Hippocampal formation (tissue), 2 donors: ENCODE measurements around the gene COQ5.
"Not testable (repeated sequence)": the region's sequence is repeated elsewhere in the genome, so short reads cannot be mapped to it uniquely, and the experiment has no call there.

ENCODE experiments used
- DNase-seq, 2 donors: peaks; one replicate each; lab custom pipeline; 2025; lab: John Stamatoyannopoulos, UW

COQ5 gene, protein sequence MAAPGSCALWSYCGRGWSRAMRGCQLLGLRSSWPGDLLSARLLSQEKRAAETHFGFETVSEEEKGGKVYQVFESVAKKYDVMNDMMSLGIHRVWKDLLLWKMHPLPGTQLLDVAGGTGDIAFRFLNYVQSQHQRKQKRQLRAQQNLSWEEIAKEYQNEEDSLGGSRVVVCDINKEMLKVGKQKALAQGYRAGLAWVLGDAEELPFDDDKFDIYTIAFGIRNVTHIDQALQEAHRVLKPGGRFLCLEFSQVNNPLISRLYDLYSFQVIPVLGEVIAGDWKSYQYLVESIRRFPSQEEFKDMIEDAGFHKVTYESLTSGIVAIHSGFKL

DNA sequence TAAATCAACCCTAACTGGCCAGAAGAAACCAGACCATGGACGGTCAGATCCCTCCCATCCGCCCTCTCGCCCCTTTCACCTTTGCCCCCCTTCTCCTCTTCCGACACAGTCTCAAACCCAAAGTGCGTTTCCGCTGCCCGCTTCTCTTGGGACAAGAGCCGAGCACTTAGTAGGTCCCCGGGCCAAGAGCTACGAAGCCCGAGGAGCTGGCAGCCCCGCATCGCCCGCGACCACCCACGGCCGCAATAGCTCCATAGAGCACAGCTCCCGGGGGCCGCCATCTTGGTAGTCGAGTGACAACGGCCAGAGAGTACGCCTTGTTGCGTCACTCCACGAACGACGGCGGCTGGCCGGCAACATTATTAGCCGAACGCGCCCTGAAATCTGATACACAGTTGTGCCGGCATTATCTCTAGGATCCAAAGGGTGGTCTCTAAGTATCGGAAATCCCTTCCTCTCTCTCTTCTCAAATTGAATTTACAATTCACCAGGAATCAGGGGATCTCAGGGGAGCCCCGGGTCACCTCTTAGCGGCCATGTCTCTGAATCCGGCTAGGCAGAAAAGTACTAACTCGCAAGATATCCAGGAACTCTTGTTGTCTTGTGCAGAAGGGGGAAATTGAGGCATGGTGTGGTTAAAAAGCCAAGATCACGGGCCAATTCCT, at the start of gene COQ5:
Gene COQ5 (minus strand): TSS at position 298 of the 665 bp plus-strand sequence. CDS start 17 bp downstream, at position 281.
- peak; percentile 82 to 88 for DNase-seq

DNA sequence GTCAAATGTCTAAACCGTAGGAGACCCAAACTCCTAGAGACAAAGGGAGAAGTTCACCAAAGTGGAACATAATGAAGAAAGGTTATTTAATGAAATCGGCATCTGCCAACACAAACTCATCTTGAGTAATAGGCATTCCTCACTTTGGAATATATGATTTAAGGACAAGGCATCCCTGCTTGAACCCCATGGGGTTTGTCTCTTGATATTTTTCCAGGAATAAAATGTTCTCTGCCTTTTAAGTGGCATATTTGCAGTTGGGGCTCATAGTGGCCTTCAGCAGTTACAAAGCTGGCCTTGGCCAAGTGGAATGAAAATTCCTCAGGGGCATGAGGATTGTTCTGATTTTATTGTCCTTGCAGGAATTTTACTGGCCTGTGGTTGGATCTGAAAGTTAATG, 45.1 kb upstream of the COQ5 start:
- DNase-seq, result no peak

DNA sequence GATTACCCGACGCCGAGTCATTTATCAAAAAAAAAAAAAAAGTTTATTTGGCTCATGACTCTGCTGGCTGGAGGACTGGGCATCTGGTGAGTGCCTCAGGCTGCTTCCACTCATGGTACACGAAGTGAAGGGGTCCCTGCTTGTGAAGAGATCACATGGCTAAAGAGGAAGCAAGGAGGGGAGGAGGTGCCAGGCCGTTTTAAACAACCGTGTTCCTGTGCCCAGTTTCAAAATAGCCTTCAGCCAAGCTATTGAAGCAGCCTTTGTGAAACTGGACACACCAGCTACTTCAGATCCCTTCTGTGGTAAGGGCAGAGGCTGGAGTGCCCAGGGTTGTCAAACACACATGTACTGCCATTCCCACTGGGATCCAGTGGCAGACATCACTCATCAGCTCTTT, 44.6 kb upstream of the COQ5 start:
- DNase-seq, result no peak

DNA sequence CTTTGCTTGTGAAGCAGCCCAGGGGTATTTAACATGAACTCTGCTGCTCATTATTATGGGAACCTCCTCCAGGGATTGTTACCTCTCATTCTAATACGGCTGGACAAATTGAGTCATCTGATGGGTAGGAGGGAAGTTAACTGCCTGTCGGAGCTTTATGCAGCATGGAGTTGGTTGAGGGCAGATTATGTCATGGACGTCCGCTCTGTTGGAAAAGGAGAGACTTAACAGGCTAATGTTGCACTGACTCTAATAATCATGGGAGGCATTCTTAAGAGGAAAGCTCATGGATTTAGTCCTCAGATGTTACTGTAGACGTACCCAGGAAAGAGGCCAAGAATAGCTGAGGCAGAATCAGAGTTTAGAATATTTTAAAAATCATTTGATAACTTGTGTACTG, 42.3 kb upstream of the COQ5 start:
- no peak for DNase-seq

DNA sequence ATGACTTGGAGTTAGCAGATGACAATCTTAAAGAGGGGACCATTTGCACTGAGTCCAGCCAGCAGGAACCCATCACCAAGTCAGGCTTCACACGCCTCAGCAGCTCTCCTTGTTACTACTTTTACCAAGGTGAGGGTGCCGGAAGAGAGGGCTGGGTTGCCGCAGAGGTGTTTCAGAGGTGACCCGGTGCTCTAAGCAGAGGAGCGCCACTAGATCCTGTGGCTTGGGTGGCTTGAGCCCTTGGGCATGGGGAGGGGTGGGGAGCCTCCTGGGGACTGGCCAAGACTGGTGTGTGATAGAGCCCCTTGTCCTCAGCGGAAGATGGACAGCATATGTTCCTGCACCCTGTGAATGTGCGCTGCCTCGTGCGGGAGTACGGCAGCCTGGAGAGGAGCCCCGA, 34.5 kb upstream of the COQ5 start:
- no peak for DNase-seq

DNA sequence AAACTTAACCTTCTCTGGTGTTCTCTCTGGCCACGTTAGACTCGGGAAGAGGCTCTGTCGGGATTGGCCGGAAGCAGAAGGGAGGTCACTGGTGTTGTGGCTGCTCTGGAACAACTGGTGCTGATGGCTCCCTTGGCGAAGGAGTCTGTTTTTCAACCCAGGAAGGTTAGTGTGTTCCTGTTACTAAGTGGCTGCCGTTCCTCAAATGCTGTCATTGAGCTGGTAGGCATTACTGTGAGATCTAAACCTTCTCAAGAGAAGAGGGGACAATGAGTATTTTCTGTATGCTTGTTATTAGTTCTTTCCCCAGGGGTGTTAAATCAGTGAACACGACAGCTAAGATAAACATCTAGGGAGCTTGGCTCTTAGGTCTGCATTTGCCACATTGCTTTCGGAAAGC, 33.9 kb upstream of the COQ5 start:
- no peak for DNase-seq

DNA sequence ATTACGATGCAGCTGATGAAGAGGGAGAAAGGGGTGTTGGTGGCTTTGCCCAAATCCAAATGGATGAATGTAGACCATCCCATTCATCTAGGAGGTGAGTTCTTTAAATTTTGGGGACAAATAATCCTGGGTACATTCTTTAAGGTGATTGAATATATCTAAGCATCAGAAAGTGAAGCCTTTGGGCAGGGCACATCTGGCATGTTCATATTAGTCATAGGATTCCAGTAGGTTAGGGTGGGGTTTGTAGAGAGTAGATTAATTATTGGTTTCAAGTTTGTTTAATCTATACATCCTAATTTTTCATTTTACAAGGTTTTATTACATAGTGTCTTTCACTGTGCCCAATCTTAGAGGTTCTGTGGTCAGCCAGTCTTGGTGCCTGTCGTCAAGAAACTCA, 28.6 kb upstream of the COQ5 start:
- DNase-seq, result no peak

DNA sequence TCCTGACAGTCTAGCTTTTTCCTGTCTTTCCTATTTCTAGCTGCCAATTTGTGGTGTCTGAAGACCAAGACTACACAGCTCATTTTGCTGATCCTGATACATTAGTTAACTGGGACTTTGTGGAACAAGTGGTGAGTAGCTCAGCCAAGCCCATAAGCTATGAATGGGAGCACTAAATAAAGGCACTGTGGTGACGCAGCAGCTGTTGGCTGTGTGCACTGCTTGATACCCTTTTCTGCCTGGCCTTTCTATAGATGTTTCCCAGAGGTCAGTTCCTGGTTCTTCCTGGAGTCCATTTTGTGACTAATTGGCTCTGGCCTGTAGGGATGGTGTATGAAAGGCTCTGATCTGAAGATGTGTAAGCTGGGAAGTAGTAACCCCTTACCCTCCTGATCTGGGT, 25.7 kb upstream of the COQ5 start:
- DNase-seq, result no peak

DNA sequence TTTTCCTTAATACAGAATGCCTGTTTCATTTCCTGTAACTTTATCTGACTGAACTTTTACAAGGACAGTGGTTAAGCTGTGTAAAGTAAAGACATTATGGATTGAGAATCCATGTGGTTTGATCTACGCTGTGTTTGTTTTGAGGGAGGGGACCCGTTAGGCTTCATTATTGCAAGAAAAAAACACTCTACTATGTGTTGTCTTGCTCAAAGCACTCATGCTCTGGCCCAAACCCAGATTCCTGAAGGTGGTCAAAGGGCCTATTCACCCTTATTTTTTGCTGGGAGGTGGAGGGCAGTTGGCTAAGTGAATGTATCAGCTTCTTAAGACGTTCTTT, 17.1 kb upstream of the COQ5 start:
- no peak for DNase-seq

DNA sequence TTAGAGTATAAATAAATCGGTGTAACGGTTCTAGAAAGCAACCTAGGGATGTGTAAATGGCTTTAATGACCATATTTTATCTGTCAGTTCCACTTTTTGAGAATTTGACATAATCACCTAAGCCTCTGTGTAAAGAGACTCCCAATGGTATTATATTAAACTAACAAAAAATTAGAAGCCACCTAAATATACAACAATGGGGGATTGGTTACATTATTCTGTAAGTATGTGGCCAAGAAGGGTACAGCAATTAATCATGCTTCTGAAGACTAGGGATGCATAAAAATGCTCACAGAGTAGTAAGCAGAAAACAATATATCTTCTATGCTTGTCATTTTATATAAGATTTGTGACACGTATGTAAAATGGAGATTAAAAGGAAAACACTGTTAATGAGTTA, 15.7 kb upstream of the COQ5 start:
- DNase-seq, result no peak

DNA sequence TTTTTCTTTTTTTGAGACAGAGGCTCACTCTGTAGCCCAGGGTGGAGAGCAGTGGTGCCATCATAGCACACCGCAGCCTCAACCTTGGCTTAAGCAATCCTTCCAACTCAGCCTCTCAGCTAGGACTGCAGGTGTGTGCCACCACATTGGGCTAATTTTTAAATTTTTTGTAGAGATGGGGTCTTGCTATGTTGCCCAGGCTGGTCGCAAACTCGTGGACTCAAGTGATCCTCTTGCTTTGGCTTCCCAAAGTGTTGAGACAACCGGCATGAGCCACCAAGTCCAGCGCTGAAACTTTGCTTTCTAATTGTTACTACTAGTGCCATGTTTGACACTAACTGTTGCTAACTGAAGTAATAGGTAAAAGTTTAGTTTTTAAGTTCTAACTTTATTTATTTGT, 13.2 kb upstream of the COQ5 start:
- no peak for DNase-seq

DNA sequence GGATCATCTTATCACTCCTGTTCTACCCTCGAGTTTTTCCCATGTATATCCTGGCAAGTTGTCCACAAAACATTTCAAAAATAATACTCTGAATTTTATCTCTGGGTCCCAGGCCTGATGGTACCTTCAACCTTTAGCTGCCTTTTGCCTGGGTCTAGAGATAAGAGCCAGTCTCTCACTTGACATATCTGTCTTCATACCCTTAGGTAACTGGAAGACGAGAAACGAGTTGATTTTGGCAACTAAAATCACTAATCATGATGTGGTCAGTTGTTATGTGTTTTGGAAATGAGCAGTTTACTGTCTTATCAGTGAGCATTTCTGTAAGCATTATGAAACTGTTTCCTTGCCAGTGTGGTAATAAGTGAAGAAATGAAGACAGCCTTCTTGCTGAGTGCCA, 11.5 kb upstream of the COQ5 start:
- no peak for DNase-seq

DNA sequence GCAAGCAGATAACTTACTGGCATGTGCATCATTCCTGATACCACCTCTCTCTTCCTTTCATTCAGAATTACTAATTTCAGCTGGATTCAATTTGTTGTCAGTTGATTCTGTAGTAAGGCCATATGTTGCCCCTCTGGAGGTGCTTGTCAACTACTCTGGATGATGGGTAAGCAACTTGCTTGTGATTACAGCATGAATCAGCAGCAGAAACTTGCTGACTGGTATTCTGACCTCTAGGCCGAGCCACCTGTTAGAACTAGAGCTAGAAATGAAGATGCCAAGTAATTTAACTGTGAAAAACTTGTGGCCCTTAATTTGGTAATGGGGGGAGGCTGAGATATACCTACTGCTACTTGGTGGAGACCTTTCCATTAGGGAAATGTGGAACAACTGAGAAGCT, 10.3 kb upstream of the COQ5 start:
- DNase-seq, result no peak

DNA sequence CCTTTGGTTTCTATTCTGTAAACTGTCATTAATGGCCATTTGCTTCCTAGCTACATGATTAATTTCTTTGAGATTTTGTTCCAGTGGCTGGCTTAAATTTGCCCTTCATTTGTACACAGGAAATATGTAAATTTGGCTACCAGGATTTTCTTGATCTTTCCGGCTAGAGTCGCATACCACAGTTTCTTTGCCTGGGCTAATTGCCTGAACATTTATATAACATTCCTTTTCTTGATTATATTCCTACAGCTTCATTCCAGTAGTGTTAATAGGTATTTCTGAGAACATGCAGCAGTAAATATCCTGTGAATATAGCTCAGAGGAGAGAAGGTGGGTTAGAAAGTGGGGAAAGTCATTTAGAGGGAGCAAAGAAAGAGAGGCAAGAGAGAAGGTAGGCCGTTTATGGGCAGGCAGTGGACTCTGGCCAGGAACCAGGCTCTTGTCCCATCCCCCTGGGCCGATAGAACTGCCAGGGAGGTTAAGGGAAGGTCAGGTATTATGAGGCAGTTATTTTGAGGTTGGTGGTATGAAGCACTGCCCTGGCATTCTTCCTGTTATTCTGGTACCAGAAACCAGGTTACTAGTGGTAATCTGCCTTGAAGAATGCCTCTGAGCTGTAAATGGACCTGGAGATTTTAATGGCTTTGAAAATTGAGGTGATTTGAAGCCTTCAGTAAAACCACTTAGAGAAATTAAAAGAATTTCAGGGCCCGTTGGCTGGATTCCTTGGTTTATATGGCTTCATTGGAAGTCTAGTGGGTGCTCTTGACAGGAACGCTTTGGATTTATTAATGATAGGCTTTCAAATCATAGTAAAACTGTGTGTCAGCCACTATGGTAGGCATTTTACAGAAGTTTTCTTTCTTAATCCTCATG, 9.6 kb upstream of the COQ5 start:
- DNase-seq, result no peak

DNA sequence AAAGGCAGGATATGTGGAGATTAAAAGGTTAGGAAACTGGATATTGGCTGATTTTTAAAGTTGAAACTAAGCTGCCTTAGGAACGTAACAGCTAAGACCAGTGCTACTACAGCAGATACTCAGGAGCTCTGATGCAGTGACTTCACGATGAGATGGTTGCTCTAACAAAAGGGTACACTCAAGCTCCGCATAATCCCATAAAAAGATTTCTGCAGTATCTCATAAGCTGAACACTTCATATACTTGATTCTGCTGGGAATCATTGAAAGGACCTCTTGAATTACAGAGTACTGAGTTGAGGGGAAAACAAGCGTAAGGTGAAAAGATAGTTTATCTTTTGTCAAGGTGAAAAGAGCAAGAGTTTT, 8.9 kb upstream of the COQ5 start:
- no peak for DNase-seq

DNA sequence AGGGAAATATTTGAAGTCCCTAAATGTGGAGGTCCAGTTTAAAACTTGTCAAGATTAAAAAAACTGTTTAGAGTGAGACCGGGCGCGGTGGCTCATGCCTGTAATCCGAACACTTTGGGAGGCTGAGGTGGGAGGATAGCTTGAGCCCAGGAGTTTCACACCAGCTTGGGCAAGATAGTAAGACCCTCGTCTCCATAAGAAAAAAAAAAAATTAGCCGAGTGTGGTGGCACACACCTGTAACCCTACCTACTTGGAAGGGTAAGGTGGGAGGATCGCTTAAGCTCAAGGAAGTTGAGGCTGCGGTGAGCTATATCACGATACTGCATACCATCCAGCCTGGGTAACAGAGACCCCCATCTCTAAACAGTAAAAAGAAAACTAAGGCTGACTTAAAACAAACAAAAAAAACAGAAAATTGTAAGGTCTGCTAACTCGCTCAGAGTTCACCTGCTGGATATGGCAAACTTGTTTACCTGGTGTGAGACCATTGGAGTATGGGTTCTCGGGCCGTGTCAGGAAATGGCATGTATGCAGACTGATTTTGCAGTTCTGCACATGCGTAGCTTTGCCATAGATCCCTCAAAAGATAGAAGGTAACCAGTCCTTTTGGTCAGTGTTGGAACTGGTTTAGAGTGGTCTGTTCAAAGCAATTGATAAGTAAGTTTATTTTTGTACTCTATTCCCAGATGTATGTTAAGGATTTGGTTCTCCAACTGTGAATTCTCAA, 7.3 kb upstream of the COQ5 start:
- no peak for DNase-seq

DNA sequence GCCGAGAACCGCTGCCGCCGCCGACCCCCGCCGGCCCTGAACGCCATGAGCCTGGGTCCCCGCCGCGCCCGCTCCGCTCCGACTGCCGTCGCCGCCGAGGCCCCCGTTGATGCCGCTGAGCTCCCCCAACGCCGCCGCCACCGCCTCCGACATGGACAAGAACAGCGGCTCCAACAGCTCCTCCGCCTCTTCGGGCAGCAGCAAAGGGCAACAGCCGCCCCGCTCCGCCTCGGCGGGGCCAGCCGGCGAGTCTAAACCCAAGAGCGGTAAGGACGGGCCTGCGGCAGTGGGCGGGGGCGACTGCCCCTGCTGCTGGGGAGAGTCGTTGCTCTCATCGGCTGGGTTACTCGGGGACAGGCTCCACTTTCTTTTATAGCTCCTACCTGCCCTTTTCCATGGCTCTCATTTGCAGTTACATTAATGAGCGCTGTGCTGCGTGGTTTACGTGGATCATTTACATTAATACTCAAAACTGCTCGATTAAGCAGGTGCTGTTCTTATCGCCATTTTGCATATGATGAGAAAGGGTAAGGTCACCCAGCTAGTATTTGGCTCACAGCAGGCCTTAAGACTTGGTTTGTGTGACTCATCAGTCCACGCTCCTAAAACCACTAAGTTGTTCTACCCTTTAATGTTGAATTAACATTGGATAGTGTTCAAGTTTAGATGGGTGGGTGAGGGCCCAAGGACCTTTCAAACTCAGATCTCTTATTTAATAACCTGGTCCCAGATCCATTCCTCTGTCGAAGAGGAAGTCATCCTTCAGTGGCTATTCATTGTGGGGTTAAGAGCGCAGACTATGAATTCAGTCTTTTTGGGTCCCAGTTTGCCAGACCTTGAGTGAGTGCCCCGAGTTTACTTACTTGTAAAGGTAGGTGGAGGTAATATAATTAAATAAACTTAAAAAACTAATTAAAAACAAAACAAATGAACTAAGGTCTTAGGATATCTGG, 6.0 kb upstream of the COQ5 start:
- no peak for DNase-seq

DNA sequence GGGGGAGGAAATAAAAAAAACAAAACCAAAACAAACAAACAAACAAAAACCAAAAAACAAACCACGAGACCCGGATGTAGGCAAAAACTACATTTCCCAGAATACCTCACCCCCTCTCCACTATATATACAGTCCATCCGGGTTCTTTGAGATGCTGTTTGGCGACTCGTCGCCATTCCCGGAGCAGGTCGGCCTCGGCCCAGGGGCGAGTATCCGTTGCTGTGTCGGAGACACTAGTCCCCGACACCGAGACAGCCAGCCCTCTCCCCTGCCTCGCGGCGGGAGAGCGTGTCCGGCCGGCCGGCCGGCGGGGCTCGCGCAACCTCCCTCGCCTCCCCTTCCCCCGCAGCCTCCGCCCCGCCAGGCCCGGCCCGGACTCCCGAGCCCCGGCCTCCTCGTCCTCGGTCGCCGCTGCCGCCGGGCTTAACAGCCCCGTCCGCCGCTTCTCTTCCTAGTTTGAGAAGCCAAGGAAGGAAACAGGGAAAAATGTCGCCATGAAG, 5.3 kb upstream of the COQ5 start, which contains the start of gene RNF10:
Gene RNF10 (plus strand): TSS at position 154 of the 500 bp plus-strand sequence. CDS start 456 bp downstream, outside the sequence.
- DNase-seq, result peak; percentile 67 to 79

DNA sequence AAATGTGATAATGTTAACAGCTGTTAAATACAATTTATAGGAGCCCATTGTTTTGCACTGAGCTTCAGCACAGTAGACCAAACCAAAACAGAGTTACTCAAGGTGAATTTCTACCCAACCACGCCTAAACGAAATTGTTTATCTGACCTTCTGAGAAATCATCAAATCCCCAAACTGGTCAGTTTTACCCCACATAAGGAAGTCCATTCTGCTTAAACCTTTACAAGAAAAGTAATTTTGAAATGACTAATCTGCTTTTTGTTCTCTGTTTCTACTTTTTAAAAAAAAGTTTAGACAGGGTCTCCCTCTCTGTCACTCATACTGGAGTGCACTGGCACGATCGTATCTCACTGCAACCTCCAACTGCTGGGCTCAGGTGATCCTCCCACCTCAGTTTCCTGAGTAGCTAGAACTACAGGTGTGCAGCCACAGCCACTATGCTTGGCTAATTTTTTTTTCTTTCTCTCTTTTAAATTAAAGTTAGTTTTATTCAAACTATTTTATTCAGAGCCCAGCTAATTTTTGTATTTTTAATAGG, 3.8 kb upstream of the COQ5 start:
- no peak for DNase-seq

DNA sequence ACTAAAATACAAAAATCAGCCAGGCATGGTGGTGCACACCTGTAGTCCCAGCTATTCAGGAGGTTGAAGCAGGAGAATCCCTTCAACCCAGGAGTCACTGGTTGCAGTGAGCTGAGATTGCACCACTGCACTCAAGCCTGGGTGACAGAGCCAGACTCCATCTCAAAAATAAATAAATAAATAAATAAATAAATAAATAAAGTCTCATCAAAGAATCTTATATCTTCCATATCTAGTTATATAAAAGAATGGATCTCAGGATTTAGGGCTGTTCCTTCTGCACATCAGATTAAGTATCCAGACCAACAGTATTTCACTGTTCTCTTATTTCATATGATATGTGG, 1.4 kb upstream of the COQ5 start:
- not testable (repeated sequence) for DNase-seq
